WERI-Rb-1 (cell line): Measurements from ENCODE around the gene STIM2.
A peak's percentile ranks its signal among the peaks of the same experiment; 100 is the strongest.

Experiments
- DNase-seq: peaks from one replicate; pipeline ENCODE4 v3.0.0-alpha.2; 2020
- H3K27ac ChIP-seq: fragments of 250-450 bp; sonication (Bioruptor Pico); 2 replicates; pipeline ENCODE4 v1.5.1; 2020; ENCODE audit warnings: mild to moderate bottlenecking, moderate library complexity
- H3K27me3 ChIP-seq: fragments of 250-450 bp; sonication (Bioruptor Pico); 2 replicates; pipeline ENCODE4 v1.5.1; 2021; ENCODE audit warnings: mild to moderate bottlenecking, low read depth, moderate library complexity; ENCODE audit not compliant: insufficient read depth, severe bottlenecking
- H3K36me3 ChIP-seq: fragments of 250-450 bp; sonication (Bioruptor Pico); 2 replicates; pipeline ENCODE4 v1.5.1; 2020; ENCODE audit warnings: mild to moderate bottlenecking, moderate library complexity
- H3K4me3 ChIP-seq: 2 replicates; pipeline ENCODE4 v1.5.1; 2011; ENCODE audit warnings: low read depth, mild to moderate bottlenecking, control low read depth, low read length
- H3K9me3 ChIP-seq: fragments of 250-450 bp; sonication (Bioruptor Pico); 2 replicates; pipeline ENCODE4 v1.5.1; 2021; ENCODE audit warnings: mild to moderate bottlenecking, moderate library complexity; ENCODE audit not compliant: severe bottlenecking
- TF ChIP-seq, protein P1 (sequence below): IDR thresholded peaks from 2 replicates; pipeline ENCODE4 v1.5.1; 2011; ENCODE audit warnings: low read depth, mild to moderate bottlenecking, control low read depth, inconsistent platforms, low read length

Gene STIM2

GRCh38 chr4:27007507-27007906 is 146.9 kb downstream of the STIM2 start:
- Histone ChIP-seq H3K27ac (no peak overlapping the region), H3K27me3 (no peaks in the 10 kb centered on the region), H3K36me3 (peaks cover 14% of the 10 kb centered on the region), H3K4me3 (no peak overlapping the region), H3K9me3 (no peaks in the 10 kb centered on the region)
- TF ChIP-seq, protein P1, sequence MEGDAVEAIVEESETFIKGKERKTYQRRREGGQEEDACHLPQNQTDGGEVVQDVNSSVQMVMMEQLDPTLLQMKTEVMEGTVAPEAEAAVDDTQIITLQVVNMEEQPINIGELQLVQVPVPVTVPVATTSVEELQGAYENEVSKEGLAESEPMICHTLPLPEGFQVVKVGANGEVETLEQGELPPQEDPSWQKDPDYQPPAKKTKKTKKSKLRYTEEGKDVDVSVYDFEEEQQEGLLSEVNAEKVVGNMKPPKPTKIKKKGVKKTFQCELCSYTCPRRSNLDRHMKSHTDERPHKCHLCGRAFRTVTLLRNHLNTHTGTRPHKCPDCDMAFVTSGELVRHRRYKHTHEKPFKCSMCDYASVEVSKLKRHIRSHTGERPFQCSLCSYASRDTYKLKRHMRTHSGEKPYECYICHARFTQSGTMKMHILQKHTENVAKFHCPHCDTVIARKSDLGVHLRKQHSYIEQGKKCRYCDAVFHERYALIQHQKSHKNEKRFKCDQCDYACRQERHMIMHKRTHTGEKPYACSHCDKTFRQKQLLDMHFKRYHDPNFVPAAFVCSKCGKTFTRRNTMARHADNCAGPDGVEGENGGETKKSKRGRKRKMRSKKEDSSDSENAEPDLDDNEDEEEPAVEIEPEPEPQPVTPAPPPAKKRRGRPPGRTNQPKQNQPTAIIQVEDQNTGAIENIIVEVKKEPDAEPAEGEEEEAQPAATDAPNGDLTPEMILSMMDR, result no peak
- DNase-seq, result no peak

GRCh38 chr4:27008679-27009078 is 148.0 kb downstream of the STIM2 start:
- TF ChIP-seq, protein P1, result no peak
- H3K36me3 ChIP-seq, result peaks cover 14% of the 10 kb centered on the region

GRCh38 chr4:27009539-27009938 is 148.9 kb downstream of the STIM2 start:
- H3K27ac ChIP-seq, result no peak overlapping the region
- no peaks in the 10 kb centered on the region for H3K9me3 ChIP-seq
- peaks cover 14% of the 10 kb centered on the region for H3K36me3 ChIP-seq
- no peak overlapping the region for H3K4me3 ChIP-seq
- H3K27me3 ChIP-seq, result no peaks in the 10 kb centered on the region
- TF ChIP-seq, protein P1, result no peak
- no peak for DNase-seq

More at GRCh38 chr4:27008679-27009078, 148.0 kb downstream of the STIM2 start:
- H3K4me3 ChIP-seq, result no peak overlapping the region
- DNase-seq, result no peak
- H3K27me3 ChIP-seq, result no peaks in the 10 kb centered on the region
- H3K9me3 ChIP-seq, result no peaks in the 10 kb centered on the region
- no peak overlapping the region for H3K27ac ChIP-seq

GRCh38 chr4:27010334-27010940 is 149.8 kb downstream of the STIM2 start:
- DNase-seq, result peak; percentile 59
- TF ChIP-seq, protein P1, result peak; percentile 72
- Histone ChIP-seq H3K9me3 (no peaks in the 10 kb centered on the region), H3K27me3 (no peaks in the 10 kb centered on the region), H3K27ac (no peak overlapping the region), H3K36me3 (peaks cover 14% of the 10 kb centered on the region), H3K4me3 (no peak overlapping the region)

- no peak for DNase-seq
- H3K27ac ChIP-seq, result no peak overlapping the region
- TF ChIP-seq, protein P1, result no peak
- no peaks in the 10 kb centered on the region for H3K9me3 ChIP-seq
- H3K36me3 ChIP-seq, result peaks cover 14% of the 10 kb centered on the region
- no peak overlapping the region for H3K4me3 ChIP-seq
- H3K27me3 ChIP-seq, result no peaks in the 10 kb centered on the region
Measured at GRCh38 chr4:27011401-27011800, 150.8 kb downstream of the STIM2 start.

GRCh38 chr4:27013012-27013411 is 152.4 kb downstream of the STIM2 start:
- Histone ChIP-seq H3K27ac (no peak overlapping the region), H3K4me3 (no peak overlapping the region), H3K36me3 (peaks cover 14% of the 10 kb centered on the region), H3K9me3 (no peaks in the 10 kb centered on the region), H3K27me3 (no peaks in the 10 kb centered on the region)
- DNase-seq, result no peak
- TF ChIP-seq, protein P1, result no peak
